ENCODE measurements around the gene ELAPOR1.

The ELAPOR1 gene

GRCh38 chr1:109113590-109114341 lies at the start of gene ELAPOR1:
Gene ELAPOR1, plus strand, starts transcription at chr1:109114115. Its CDS starts 69 bp downstream, at chr1:109114184.
- peak; percentile 81 for DNase-seq

- no peak for DNase-seq
These were observed 48.8 kb upstream of the ELAPOR1 start for GRCh38 chr1:109065137-109065536.

- DNase-seq, result no peak
These were observed 46.0 kb upstream of the ELAPOR1 start for GRCh38 chr1:109067883-109068282.

GRCh38 chr1:109069294-109069693 lies 44.6 kb upstream of the ELAPOR1 start:
- DNase-seq, result no peak

- DNase-seq, result peak; percentile 84
These were observed 38.1 kb upstream of the ELAPOR1 start, which contains the start of gene TAF13 for GRCh38 chr1:109075531-109076490. Gene TAF13, minus strand, starts transcription at chr1:109076003. Its CDS starts 56 bp downstream, at chr1:109075947.

- no peak for DNase-seq
These were observed 35.6 kb upstream of the ELAPOR1 start for GRCh38 chr1:109078317-109078716.

- DNase-seq, result no peak
These were observed 34.7 kb upstream of the ELAPOR1 start for GRCh38 chr1:109079240-109079622.

GRCh38 chr1:109080441-109081082 lies 33.4 kb upstream of the ELAPOR1 start:
- DNase-seq, result no peak

- no peak for DNase-seq
These were observed 30.4 kb upstream of the ELAPOR1 start for GRCh38 chr1:109083501-109083900.

- DNase-seq, result no peak
These were observed 30.0 kb upstream of the ELAPOR1 start for GRCh38 chr1:109083923-109084322.

GRCh38 chr1:109084563-109085517 lies 29.1 kb upstream of the ELAPOR1 start:
- no peak for DNase-seq

GRCh38 chr1:109089242-109090015 lies 24.5 kb upstream of the ELAPOR1 start:
- peak; percentile 25 for DNase-seq

- DNase-seq, result peak; percentile 88
These were observed 23.5 kb upstream of the ELAPOR1 start, which contains the start of gene TMEM167B for GRCh38 chr1:109090196-109091077. Gene TMEM167B, plus strand, starts transcription at chr1:109090764. Its CDS starts 109 bp downstream, at chr1:109090873.

GRCh38 chr1:109091078-109091838 lies 22.7 kb upstream of the ELAPOR1 start:
- DNase-seq, result no peak

GRCh38 chr1:109091839-109092193 lies 22.1 kb upstream of the ELAPOR1 start:
- DNase-seq, result no peak

- DNase-seq, result no peak
These were observed 19.5 kb upstream of the ELAPOR1 start for GRCh38 chr1:109094377-109094803.

- no peak for DNase-seq
These were observed 19.0 kb upstream of the ELAPOR1 start for GRCh38 chr1:109094871-109095270.

GRCh38 chr1:109095631-109096030 lies 18.3 kb upstream of the ELAPOR1 start:
- DNase-seq, result no peak

GRCh38 chr1:109096120-109096519 lies 17.8 kb upstream of the ELAPOR1 start:
- DNase-seq, result no peak
